ENCODE measurements around the gene PFKFB2.

The PFKFB2 gene

GRCh38 chr1:207021139-207021861 lies 31.8 kb upstream of the PFKFB2 start:
- TF ChIP-seq, protein P1, sequence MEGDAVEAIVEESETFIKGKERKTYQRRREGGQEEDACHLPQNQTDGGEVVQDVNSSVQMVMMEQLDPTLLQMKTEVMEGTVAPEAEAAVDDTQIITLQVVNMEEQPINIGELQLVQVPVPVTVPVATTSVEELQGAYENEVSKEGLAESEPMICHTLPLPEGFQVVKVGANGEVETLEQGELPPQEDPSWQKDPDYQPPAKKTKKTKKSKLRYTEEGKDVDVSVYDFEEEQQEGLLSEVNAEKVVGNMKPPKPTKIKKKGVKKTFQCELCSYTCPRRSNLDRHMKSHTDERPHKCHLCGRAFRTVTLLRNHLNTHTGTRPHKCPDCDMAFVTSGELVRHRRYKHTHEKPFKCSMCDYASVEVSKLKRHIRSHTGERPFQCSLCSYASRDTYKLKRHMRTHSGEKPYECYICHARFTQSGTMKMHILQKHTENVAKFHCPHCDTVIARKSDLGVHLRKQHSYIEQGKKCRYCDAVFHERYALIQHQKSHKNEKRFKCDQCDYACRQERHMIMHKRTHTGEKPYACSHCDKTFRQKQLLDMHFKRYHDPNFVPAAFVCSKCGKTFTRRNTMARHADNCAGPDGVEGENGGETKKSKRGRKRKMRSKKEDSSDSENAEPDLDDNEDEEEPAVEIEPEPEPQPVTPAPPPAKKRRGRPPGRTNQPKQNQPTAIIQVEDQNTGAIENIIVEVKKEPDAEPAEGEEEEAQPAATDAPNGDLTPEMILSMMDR (IDR thresholded peaks at IDR 0.05; ENCODE audit: insufficient read depth, missing control alignments): no peak
- FAIRE-seq (no peak), DNase-seq (ENCODE audit: insufficient read length, low spot score) (no peak)

DNA sequence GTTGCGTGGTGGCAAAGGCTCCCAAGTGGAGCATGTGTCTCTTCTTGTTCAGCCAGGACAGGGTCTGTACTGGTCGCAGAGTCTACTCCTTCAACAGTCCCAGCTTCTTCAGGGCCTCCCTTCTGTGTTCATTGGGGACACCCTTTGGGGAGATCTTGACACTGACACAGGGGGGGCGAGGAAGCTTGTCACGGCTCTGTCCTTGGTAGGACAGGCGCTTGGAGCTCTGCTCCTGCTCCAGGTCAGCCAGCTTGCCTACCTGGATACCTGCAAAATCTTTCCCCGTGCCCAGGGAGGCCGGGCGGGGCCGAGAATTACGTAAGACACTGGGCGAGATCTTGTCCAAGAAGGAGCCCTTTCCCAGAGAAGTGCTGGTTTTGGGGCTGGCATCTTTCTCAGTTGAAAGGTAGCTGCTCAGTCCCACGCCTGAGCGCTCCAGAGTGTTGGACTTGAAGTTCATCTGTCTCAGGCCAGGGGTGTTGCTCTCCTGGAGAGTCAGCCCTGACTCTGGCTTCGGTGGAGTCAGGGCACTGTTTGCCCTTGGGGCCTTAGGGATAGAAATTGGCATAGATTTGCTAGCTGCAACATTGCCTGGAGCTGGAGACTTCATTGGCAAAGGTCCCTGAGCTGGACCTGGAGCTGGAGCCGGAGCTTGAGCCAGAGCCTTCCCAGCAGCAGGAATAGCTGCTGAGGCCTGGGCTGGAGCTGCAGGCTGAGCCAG lies 31.0 kb upstream of the PFKFB2 start:
- DNase-seq (ENCODE audit: insufficient read length, low spot score): no peak
- TF ChIP-seq, protein P1 (IDR thresholded peaks at IDR 0.05; ENCODE audit: insufficient read depth, missing control alignments): no peak
- no peak for FAIRE-seq

- TF ChIP-seq, protein P1 (IDR thresholded peaks at IDR 0.05; ENCODE audit: insufficient read depth, missing control alignments): no peak
- no peak for FAIRE-seq
Observed at GRCh38 chr1:207022996-207023679, 29.9 kb upstream of the PFKFB2 start.

DNA sequence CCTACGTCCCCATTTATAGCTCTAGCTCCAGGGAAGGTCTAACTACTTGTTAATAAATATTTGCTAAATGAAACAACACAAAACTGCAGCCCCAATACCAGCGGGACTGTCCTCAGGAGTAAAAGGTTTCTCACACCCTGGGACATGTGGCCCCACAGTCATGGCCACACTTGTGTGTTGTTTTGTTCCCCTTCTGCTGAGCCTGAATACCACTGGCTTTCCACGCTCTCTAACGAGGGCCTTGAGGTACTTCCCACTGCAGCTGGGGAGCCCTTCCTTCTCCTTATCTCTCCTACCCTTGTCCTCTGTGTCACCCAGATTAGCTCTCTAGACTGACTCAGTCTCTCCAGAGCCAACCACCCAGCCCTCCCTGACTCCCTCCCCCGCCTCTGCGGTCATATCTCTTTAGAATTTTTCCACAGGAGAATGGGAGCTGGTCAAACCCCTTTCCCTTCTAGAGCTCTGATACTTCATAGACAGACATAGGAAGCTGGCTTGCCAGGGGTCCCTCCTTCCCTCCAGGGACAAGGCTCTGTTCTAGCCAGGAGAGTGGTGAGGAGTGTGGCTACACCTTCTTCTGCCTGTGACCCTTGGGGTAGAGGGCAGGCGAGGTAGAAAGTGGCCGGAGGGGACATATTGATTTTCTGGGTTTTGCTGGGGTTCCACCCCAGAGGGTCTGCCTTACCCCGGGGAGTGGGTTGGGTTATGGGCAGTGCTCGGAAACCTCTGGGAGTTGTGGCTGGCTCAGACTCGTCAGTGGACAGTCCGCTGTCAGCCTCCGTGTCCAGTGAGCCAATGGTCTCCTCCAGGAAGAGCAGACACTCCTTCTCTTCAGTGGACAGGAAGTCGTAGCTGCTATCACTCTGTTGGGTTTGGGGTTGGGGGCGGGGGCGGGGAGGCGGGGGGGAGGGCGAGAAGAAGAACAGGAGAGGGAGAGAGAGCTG lies 28.6 kb upstream of the PFKFB2 start:
- FAIRE-seq (no peak), DNase-seq (ENCODE audit: insufficient read length, low spot score) (no peak)
- TF ChIP-seq, protein P1 (IDR thresholded peaks at IDR 0.05; ENCODE audit: insufficient read depth, missing control alignments): no peak

More at GRCh38 chr1:207022996-207023679, 29.9 kb upstream of the PFKFB2 start:
- DNase-seq (ENCODE audit: insufficient read length, low spot score): no peak

- FAIRE-seq (no peak), DNase-seq (ENCODE audit: insufficient read length, low spot score) (no peak)
- TF ChIP-seq, protein P1 (IDR thresholded peaks at IDR 0.05; ENCODE audit: insufficient read depth, missing control alignments): no peak
Observed at GRCh38 chr1:207025146-207025880, 27.8 kb upstream of the PFKFB2 start.

DNA sequence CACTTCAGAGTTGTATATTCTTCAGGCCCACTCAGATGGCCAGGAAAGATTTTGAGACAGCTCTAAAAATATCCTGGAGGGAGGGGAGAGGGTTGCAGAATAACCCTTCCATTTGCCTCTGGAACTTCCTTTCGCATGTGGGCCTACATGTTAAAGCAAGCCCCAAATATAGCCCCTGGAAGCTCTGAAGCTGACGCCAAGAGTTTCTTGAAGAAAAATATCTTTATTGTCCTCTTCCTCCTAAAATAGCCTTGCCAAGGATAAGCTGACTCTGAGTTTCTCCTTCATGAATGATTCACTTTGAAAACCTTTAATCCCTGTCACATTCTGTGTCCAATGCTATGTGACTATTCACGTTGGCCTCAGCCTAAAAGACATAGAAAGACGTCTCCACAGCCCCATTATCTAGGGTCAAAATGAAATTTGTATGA lies 27.0 kb upstream of the PFKFB2 start:
- FAIRE-seq: no peak
- TF ChIP-seq, protein P1 (IDR thresholded peaks at IDR 0.05; ENCODE audit: insufficient read depth, missing control alignments): no peak

More for the DNA sequence above, 27.0 kb upstream of the PFKFB2 start:
- no peak for DNase-seq (ENCODE audit: insufficient read length, low spot score)
